ENCODE data around the gene TUBB4A.

DNA sequence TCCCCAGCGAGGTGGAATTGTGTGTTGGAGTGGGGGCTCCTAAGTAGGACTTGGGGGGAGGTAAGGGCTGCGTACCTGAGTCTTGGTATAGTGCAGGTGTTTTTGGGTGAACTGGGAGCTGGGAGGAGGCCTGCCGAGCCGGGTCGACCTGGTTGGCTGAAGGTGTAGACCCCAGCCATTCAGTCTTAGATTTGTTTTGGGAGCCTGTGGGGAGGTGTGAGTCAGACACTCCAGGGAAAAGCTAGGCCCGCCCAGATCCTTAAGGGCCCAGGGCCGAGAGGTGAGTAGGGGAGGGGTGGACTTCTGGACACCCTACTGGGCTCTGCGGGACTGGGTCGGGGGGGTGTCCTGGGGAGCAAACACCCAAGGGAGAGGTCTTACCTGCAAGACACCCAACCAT is 37.1 kb downstream of the TUBB4A start:
- TF ChIP-seq CTCF (IDR thresholded peaks at IDR 0.05) (no peak), TCF7 (CRISPR knock-in tag; IDR thresholded peaks at IDR 0.05; ENCODE audit: low read depth) (no peak), GABPB1 (CRISPR knock-in tag; IDR thresholded peaks at IDR 0.05) (no peak)
